HepG2 (cell line): ENCODE data around the gene FMN2. TPM values are rescaled to one million over a fixed set of nuclear protein-coding genes. Genes with fewer than 3 reads are reported as not detected.
A peak's percentile ranks its signal among the peaks of the same experiment; 100 is the strongest.

Source experiments
- ATAC-seq: fragments of 200-7000 bp; cut with Tn5 transposase; 3 replicates; pipeline ENCODE4 v1.9.1; 2020; ENCODE audit warnings: mild to moderate bottlenecking, moderate library complexity
- BruUV-seq: library from RNA; stranded (reverse); fragments of 400-500 nt; replicated peaks from 2 replicates; lab custom pipeline; 2021; lab: Mats Ljungman, UMichigan
- CTCF ChIA-PET: fragments of 300-600 bp; formaldehyde crosslinking; extraction: SDS; loops from one replicate; lab custom pipeline; 2021; ENCODE audit warnings: low total read pairs, inconsistent platforms, low intra/inter-chr PET ratio; lab: Yijun Ruan, JAX
- POLR2A ChIA-PET: fragments of 350-600 bp; sonication (Branson Sonifier 250); formaldehyde crosslinking; loops from one replicate; lab custom pipeline; 2020; ENCODE audit warnings: antibody characterized with exemption, inconsistent platforms; lab: Yijun Ruan, JAX
- DNase-seq: peaks from one replicate; pipeline ENCODE4 v3.0.0-alpha.2; 2015; ENCODE audit warnings: low spot score
- FAIRE-seq: peaks from 3 replicates; lab custom pipeline; 2011; peaks lifted over from hg19 to GRCh38; lab: Jason Lieb, UNC
- H2AFZ ChIP-seq: one replicate; pipeline ENCODE4 v1.6.1; 2011; ENCODE audit warnings: low read length, inconsistent platforms
- H3K27ac ChIP-seq: fragments of 300-600 bp; 3 replicates; pipeline ENCODE4 v1.8.0; 2011; ENCODE audit warnings: mixed run types, mild to moderate bottlenecking, mixed read lengths, low read length, inconsistent platforms; ENCODE audit not compliant: insufficient read depth; ENCODE audit errors: extremely low read length
- H3K27me3 ChIP-seq, 2 experiments: fragments of 200-600 bp in 1 of 2; 2 replicates in 1 of 2; 3 replicates in 1 of 2; pipeline versions ENCODE4 v1.6.0 to v1.8.0; 2011; ENCODE audit warnings: low read length in 2 of 2, mild to moderate bottlenecking in 2 of 2, moderate library complexity in 2 of 2, inconsistent platforms in 1 of 2; ENCODE audit not compliant: insufficient read depth in 2 of 2, control insufficient read depth in 1 of 2
- H3K36me3 ChIP-seq, 2 experiments: fragments of 200-600 bp in 1 of 2; replicated peaks in 1 of 2; 2 replicates in 1 of 2; 3 replicates in 1 of 2; pipeline versions ENCODE4 v1.5.1 to v1.8.0; 2011; ENCODE audit warnings: low read length in 2 of 2, inconsistent platforms in 1 of 2; ENCODE audit not compliant: insufficient read depth in 2 of 2, control insufficient read depth in 1 of 2
- H3K4me1 ChIP-seq: 2 replicates; pipeline ENCODE4 v1.5.1; 2012; ENCODE audit warnings: low read length, inconsistent platforms; ENCODE audit not compliant: insufficient read depth
- H3K4me2 ChIP-seq: 2 replicates; pipeline ENCODE4 v1.6.0; 2011; ENCODE audit warnings: low read depth, low read length, inconsistent platforms
- H3K4me3 ChIP-seq, 3 experiments: fragments of 200-600 bp in 1 of 3; sonication (generic), shearing (Covaris generic) in 1 of 3; replicated peaks in 1 of 3; 2 replicates each; pipeline ENCODE4 v1.5.1; 2011 to 2016; ENCODE audit warnings: low read length in 3 of 3, inconsistent platforms in 2 of 3, low read depth in 2 of 3, mild to moderate bottlenecking in 2 of 3, control low read depth in 1 of 3, mixed read lengths in 1 of 3; ENCODE audit not compliant: insufficient read depth in 1 of 3
- H3K79me2 ChIP-seq: one replicate; pipeline ENCODE4 v1.6.1; 2011; ENCODE audit warnings: low read length, inconsistent platforms; ENCODE audit not compliant: insufficient read depth
- H3K9ac ChIP-seq: 2 replicates; pipeline ENCODE4 v1.6.0; 2011; ENCODE audit warnings: mild to moderate bottlenecking, low read depth, low read length, inconsistent platforms; ENCODE audit not compliant: insufficient read depth
- H3K9me3 ChIP-seq: 2 replicates; pipeline ENCODE4 v1.5.1; 2012; ENCODE audit warnings: mild to moderate bottlenecking, low read length
- H4K20me1 ChIP-seq: 2 replicates; pipeline ENCODE4 v1.6.0; 2011; ENCODE audit warnings: inconsistent platforms, mild to moderate bottlenecking, low read length, moderate library complexity; ENCODE audit not compliant: insufficient read depth
- BCL6 ChIP-seq: IDR thresholded peaks from 2 replicates; pipeline ENCODE4 v1.6.1; 2016; ENCODE audit warnings: missing genetic modification reagents, missing compliant biosample characterization
- BHLHE40 ChIP-seq: IDR thresholded peaks from 2 replicates; pipeline ENCODE4 v1.6.1; 2011; ENCODE audit warnings: low read length, improper control_type of control experiment
- BRD4 ChIP-seq: sonication (generic); formaldehyde crosslinking; IDR thresholded peaks from 2 replicates; pipeline ENCODE4 v1.4.0; 2020; ENCODE audit warnings: missing genetic modification reagents
- EP300 ChIP-seq, 3 experiments: sonication (generic) in 1 of 3; formaldehyde crosslinking in 1 of 3; IDR thresholded peaks; 2 replicates each; pipeline versions ENCODE4 v1.5.1 to v1.6.1; 2011 to 2020; ENCODE audit warnings: low read depth in 2 of 3, low read length in 2 of 3, borderline replicate concordance in 1 of 3, improper control_type of control experiment in 1 of 3, mild to moderate bottlenecking in 1 of 3, missing genetic modification reagents in 1 of 3, moderate library complexity in 1 of 3
- FOXP1 ChIP-seq, 2 experiments: fragments of 450-650 bp in 1 of 2; IDR thresholded peaks; 2 replicates each; pipeline ENCODE4 v1.6.1; 2017 to 2018; ENCODE audit warnings: antibody characterized with exemption in 1 of 2
- GZF1 ChIP-seq: sonication (generic); formaldehyde crosslinking; IDR thresholded peaks from 2 replicates; pipeline ENCODE4 v1.5.1; 2020; ENCODE audit warnings: mild to moderate bottlenecking, missing genetic modification reagents
- IKZF1 ChIP-seq: fragments of 450-650 bp; IDR thresholded peaks from 2 replicates; pipeline ENCODE4 v1.7.1; 2016
- MBD4 ChIP-seq: IDR thresholded peaks from 2 replicates; pipeline ENCODE4 v1.6.1; 2012; ENCODE audit warnings: low read length, inconsistent platforms, borderline replicate concordance
- NFE2L2 ChIP-seq: fragments of 150-350 bp; IDR thresholded peaks from 2 replicates; pipeline ENCODE4 v1.6.1; 2014; ENCODE audit warnings: low read length
- NFIC ChIP-seq: IDR thresholded peaks from 2 replicates; pipeline ENCODE4 v1.6.1; 2012; ENCODE audit warnings: mild to moderate bottlenecking, low read length, inconsistent platforms
- PRMT3 ChIP-seq: sonication (generic); formaldehyde crosslinking; IDR thresholded peaks from 2 replicates; pipeline ENCODE4 v1.8.1; 2022; ENCODE audit warnings: low read depth, mild to moderate bottlenecking, moderate library complexity, missing genetic modification reagents, borderline replicate concordance
- SOX5 ChIP-seq: IDR thresholded peaks from 2 replicates; pipeline ENCODE4 v1.6.1; 2016; ENCODE audit warnings: borderline replicate concordance
- SOX6 ChIP-seq, 2 experiments: fragments of 450-650 bp in 1 of 2; sonication (generic) in 1 of 2; formaldehyde crosslinking in 1 of 2; IDR thresholded peaks; 2 replicates each; pipeline versions ENCODE4 v1.4.0 to v1.6.1; 2017 to 2020; ENCODE audit warnings: antibody characterized with exemption in 1 of 2, mild to moderate bottlenecking in 1 of 2, missing genetic modification reagents in 1 of 2
- TCF7 ChIP-seq: sonication (generic); IDR thresholded peaks from 2 replicates; pipeline ENCODE4 v1.6.1; 2016; ENCODE audit warnings: antibody characterized with exemption, low read depth
- ZNF775 ChIP-seq: sonication (generic); formaldehyde crosslinking; IDR thresholded peaks from 2 replicates; pipeline ENCODE4 v1.4.0; 2020; ENCODE audit warnings: missing genetic modification reagents, mild to moderate bottlenecking, moderate library complexity, borderline replicate concordance
- WGBS: methylation state at CpG from one replicate; pipeline ENCODE4 v1.1.6; 2017; ENCODE audit warnings: low lambda C conversion rate; 5-methylcytosine and 5-hydroxymethylcytosine counted together
- in situ Hi-C: cut with HindIII; loops from 2 replicates; pipeline ENCODE4 v1.10.0; 2017; ENCODE audit warnings: low pct_unique_long_range_greater_than_20kb; ENCODE audit not compliant: extremely low pct_ligation_motif_present
- intact Hi-C: fragments of 100-400 bp; cut with micrococcal nuclease; formaldehyde crosslinking; loops from one replicate; pipeline ENCODE4 v1.10.0; 2022; ENCODE audit not compliant: unreplicated experiment
- polyA plus RNA-seq, 8 experiments: library from polyadenylated mRNA; depleted of rRNA in 3 of 8; stranded (reverse) in 7 of 8; unstranded in 1 of 8; fragments of >200 nt; fragmentation: Illumina TruSeq in 4 of 8; extraction: Trizol in 4 of 8; gene quantifications; 2 replicates each; pipeline versions ENCODE4 v1.2.1 to v1.2.3, GENCODE V29; 2011 to 2016; ENCODE audit warnings: low read depth in 4 of 8, missing spikeins in 1 of 8, mixed read lengths in 1 of 8; ENCODE audit not compliant: insufficient read depth in 1 of 8
- total RNA-seq, 5 experiments: library from RNA; depleted of rRNA; stranded (reverse); fragments of >200 nt; fragmentation: Illumina TruSeq; extraction: Trizol; gene quantifications; 2 replicates each; pipeline ENCODE4 v1.2.3, GENCODE V29; 2016; ENCODE audit warnings: low read depth in 1 of 5
- TF ChIP-seq, protein P1 (sequence below): sonication (generic); formaldehyde crosslinking; IDR thresholded peaks from 2 replicates; pipeline ENCODE4 v1.4.0; 2020; ENCODE audit warnings: missing genetic modification reagents
- TF ChIP-seq, protein P2 (sequence below): sonication (generic); formaldehyde crosslinking; IDR thresholded peaks from 2 replicates; pipeline ENCODE4 v1.4.0; 2020; ENCODE audit warnings: missing genetic modification reagents
- TF ChIP-seq, protein P3 (sequence below): IDR thresholded peaks from 2 replicates; pipeline ENCODE4 v1.4.0; 2020; ENCODE audit warnings: mild to moderate bottlenecking, missing genetic modification reagents

FMN2 gene
- total and polyA plus RNA-seq, 2 of the 13 experiments (the other 11 are each of a cell fraction or from before 2014, with no cell fraction given) = not detected

DNA sequence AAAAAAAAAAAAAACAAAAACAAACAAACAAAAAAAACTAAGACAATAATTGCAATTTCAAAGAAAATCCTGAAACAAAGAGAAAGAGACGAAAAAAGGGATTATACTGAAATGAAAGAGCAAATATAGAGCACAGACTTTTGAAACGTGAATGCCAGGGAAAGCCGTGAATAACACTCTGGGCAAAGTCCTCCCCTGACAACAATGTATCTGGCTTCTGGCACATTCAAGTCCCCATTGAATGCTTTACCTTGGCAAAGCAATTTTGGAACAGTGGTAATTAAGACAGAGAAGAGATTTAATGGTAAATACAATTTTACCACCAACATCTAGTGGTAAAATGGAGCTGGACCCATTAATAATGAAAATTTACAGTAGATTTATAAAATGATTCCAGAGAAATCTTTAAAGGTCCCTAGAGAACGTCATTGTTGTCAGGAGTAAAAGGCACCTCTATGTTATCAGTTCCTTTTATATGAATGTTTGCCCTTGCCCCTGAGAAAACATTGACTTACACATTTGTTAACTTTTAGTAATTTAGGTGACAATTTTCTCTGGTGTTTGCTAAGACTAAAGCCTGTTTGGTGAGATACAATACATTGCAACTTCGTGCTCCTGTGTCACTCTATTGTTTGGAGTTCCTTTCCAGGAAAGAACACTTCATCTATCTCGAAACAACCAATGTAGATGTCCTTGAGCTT is 430.6 kb downstream of the FMN2 start:
- Histone ChIP-seq H3K27me3 (no peaks in the 10 kb centered on the region), H3K4me2 (peak overlapping the region; percentile 34), H3K36me3 (no peaks in the 10 kb centered on the region), H3K4me1 (peaks cover 16% of the 10 kb centered on the region), H4K20me1 (no peaks in the 10 kb centered on the region), H3K9me3 (no peaks in the 10 kb centered on the region), H3K27ac (no peak overlapping the region), H2AFZ (no peak overlapping the region), H3K4me3 (no peak overlapping the region), H3K9ac (no peak overlapping the region), H3K79me2 (no peaks in the 10 kb centered on the region)
- CTCF ChIA-PET = no interaction called here
- BruUV-seq = no TSS peak
- WGBS = 0% methylated on average over 6 of the region's 6 CpGs
- in situ Hi-C loops (no loop called here), intact Hi-C loops (no loop called here)
- FAIRE-seq (no peak), ATAC-seq (peak; percentile 51; the same call in 1 of the 3 replicates), DNase-seq (no peak)
- POLR2A ChIA-PET = no interaction called here
- TF ChIP-seq TCF7 (peak; percentile 50; the same call in 1 of the 2 replicates), BRD4 (CRISPR knock-in tag) (no peak), EP300 (IDR thresholded peaks at IDR 0.05; ENCODE audit: low read depth in 2 of 2, low read length in 2 of 2) (peak in 1 of 2 experiments; percentile 23; a peak in 1 of 4 replicates), EP300 (CRISPR knock-in tag; IDR thresholded peaks at IDR 0.05; ENCODE audit: borderline replicate concordance) (no peak), FOXP1 (IDR thresholded peaks at IDR 0.05) (no peak), FOXP1 (CRISPR knock-in tag; IDR thresholded peaks at IDR 0.05) (peak; percentile 53; the same call in 1 of the 2 replicates), SOX6 (IDR thresholded peaks at IDR 0.05) (no peak), SOX6 (CRISPR knock-in tag; IDR thresholded peaks at IDR 0.05) (peak; percentile 75), SOX5 (CRISPR knock-in tag) (peak; percentile 85), NFE2L2 (no peak), ZNF775 (CRISPR knock-in tag) (no peak), NFIC (peak; percentile 57; the same call in 1 of the 2 replicates), GZF1 (CRISPR knock-in tag) (no peak), BCL6 (CRISPR knock-in tag) (peak; percentile 85), PRMT3 (CRISPR knock-in tag) (no peak), IKZF1 (no peak), BHLHE40 (peak; percentile 19; the same call in 1 of the 2 replicates), MBD4 (no peak)
- TF ChIP-seq, protein P1, sequence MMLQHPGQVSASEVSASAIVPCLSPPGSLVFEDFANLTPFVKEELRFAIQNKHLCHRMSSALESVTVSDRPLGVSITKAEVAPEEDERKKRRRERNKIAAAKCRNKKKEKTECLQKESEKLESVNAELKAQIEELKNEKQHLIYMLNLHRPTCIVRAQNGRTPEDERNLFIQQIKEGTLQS (CRISPR knock-in tag) = no peak
- TF ChIP-seq, protein P2, sequence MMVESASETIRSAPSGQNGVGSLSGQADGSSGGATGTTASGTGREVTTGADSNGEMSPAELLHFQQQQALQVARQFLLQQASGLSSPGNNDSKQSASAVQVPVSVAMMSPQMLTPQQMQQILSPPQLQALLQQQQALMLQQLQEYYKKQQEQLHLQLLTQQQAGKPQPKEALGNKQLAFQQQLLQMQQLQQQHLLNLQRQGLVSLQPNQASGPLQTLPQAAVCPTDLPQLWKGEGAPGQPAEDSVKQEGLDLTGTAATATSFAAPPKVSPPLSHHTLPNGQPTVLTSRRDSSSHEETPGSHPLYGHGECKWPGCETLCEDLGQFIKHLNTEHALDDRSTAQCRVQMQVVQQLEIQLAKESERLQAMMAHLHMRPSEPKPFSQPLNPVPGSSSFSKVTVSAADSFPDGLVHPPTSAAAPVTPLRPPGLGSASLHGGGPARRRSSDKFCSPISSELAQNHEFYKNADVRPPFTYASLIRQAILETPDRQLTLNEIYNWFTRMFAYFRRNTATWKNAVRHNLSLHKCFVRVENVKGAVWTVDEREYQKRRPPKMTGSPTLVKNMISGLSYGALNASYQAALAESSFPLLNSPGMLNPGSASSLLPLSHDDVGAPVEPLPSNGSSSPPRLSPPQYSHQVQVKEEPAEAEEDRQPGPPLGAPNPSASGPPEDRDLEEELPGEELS (CRISPR knock-in tag) = no peak
- TF ChIP-seq, protein P3, sequence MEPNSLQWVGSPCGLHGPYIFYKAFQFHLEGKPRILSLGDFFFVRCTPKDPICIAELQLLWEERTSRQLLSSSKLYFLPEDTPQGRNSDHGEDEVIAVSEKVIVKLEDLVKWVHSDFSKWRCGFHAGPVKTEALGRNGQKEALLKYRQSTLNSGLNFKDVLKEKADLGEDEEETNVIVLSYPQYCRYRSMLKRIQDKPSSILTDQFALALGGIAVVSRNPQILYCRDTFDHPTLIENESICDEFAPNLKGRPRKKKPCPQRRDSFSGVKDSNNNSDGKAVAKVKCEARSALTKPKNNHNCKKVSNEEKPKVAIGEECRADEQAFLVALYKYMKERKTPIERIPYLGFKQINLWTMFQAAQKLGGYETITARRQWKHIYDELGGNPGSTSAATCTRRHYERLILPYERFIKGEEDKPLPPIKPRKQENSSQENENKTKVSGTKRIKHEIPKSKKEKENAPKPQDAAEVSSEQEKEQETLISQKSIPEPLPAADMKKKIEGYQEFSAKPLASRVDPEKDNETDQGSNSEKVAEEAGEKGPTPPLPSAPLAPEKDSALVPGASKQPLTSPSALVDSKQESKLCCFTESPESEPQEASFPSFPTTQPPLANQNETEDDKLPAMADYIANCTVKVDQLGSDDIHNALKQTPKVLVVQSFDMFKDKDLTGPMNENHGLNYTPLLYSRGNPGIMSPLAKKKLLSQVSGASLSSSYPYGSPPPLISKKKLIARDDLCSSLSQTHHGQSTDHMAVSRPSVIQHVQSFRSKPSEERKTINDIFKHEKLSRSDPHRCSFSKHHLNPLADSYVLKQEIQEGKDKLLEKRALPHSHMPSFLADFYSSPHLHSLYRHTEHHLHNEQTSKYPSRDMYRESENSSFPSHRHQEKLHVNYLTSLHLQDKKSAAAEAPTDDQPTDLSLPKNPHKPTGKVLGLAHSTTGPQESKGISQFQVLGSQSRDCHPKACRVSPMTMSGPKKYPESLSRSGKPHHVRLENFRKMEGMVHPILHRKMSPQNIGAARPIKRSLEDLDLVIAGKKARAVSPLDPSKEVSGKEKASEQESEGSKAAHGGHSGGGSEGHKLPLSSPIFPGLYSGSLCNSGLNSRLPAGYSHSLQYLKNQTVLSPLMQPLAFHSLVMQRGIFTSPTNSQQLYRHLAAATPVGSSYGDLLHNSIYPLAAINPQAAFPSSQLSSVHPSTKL = peak; percentile 54; the same call in 1 of the 2 replicates
